MCF 10A (cell line): ENCODE data around the gene FIZ1. TPM values are rescaled to one million over a fixed set of nuclear protein-coding genes. Genes with fewer than 3 reads are reported as not detected.
A peak's percentile ranks its signal among the peaks of the same experiment; 100 is the strongest.

ENCODE experiments used
- BruUV-seq: library from RNA; stranded (reverse); fragments of 400-500 nt; replicated peaks from 2 replicates; lab custom pipeline; 2021; lab: Mats Ljungman, UMichigan
- CTCF ChIA-PET: fragments of 300-600 bp; sonication (Branson Sonifier 250); formaldehyde crosslinking; extraction: SDS; loops from one replicate; lab custom pipeline; 2021; ENCODE audit warnings: antibody characterized with exemption, inconsistent platforms; lab: Yijun Ruan, JAX
- POLR2A ChIA-PET: fragments of 300-600, 350-650 bp; sonication (Branson Sonifier 250); formaldehyde crosslinking; extraction: SDS; loops from one replicate; lab custom pipeline; 2020; ENCODE audit warnings: antibody characterized with exemption, inconsistent platforms; lab: Yijun Ruan, JAX
- DNase-seq: peaks from one replicate; pipeline ENCODE4 v3.0.0-alpha.2; 2018; ENCODE audit not compliant: unreplicated experiment
- H3K27ac Mint-ChIP-seq: one replicate; pipeline ENCODE4 v1.8.0; 2022; ENCODE audit warnings: mild to moderate bottlenecking, low read depth, mixed read lengths; ENCODE audit not compliant: unreplicated experiment
- H3K27me3 Mint-ChIP-seq: one replicate; pipeline ENCODE4 v1.8.0; 2022; ENCODE audit warnings: mixed read lengths; ENCODE audit not compliant: insufficient read depth, unreplicated experiment
- H3K36me3 Mint-ChIP-seq: one replicate; pipeline ENCODE4 v1.8.0; 2022; ENCODE audit warnings: mild to moderate bottlenecking, moderate library complexity, mixed read lengths; ENCODE audit not compliant: insufficient read depth, unreplicated experiment
- H3K4me1 Mint-ChIP-seq: one replicate; pipeline ENCODE4 v1.8.0; 2022; ENCODE audit warnings: mixed read lengths; ENCODE audit not compliant: insufficient read depth, unreplicated experiment
- H3K4me3 Mint-ChIP-seq: one replicate; pipeline ENCODE4 v1.8.0; 2022; ENCODE audit warnings: mild to moderate bottlenecking, moderate library complexity, mixed read lengths; ENCODE audit not compliant: unreplicated experiment
- H3K9me3 Mint-ChIP-seq: one replicate; pipeline ENCODE4 v1.8.0; 2022; ENCODE audit warnings: mixed read lengths; ENCODE audit not compliant: unreplicated experiment
- CTCF ChIP-seq: fragments of 200-600 bp; IDR thresholded peaks from one replicate; pipeline ENCODE4 v1.8.0; 2022; ENCODE audit warnings: antibody characterized with exemption, mild to moderate bottlenecking; ENCODE audit not compliant: unreplicated experiment
- intact Hi-C: fragments of 100-400 bp; cut with micrococcal nuclease; formaldehyde crosslinking; loops from 2 replicates; pipeline ENCODE4 v1.14.1; 2022
- total RNA-seq: library from RNA; stranded (reverse); gene quantifications from 2 replicates; pipeline ENCODE4 v1.2.3, GENCODE V29; 2022

Gene FIZ1
- total RNA-seq, 1 experiment from 2014 or later, result 16.3 TPM

- intact Hi-C loops, result no loop called here
- H3K27ac Mint-ChIP-seq, result peak overlapping the region; percentile 31
- no peaks in the 10 kb centered on the region for H3K36me3 Mint-ChIP-seq
- ChIA-PET CTCF (no interaction called here), POLR2A (interaction anchor here (0.5 kb wide), 1 partner anchor 389 kb away, joined by 3 read pairs; no protein-coding TSS in a partner anchor)
- H3K9me3 Mint-ChIP-seq, result no peaks in the 10 kb centered on the region
- TF ChIP-seq CTCF, result no peak
- peak; percentile 61 for DNase-seq
- peaks cover 14% of the 10 kb centered on the region for H3K27me3 Mint-ChIP-seq
- no TSS peak for BruUV-seq
- no peak overlapping the region for H3K4me3 Mint-ChIP-seq
- peaks cover 22% of the 10 kb centered on the region for H3K4me1 Mint-ChIP-seq
Observed at GRCh38 chr19:55549500-55550320, 49.6 kb downstream of the FIZ1 start.

GRCh38 chr19:55546822-55547614 lies 52.3 kb downstream of the FIZ1 start:
- ChIA-PET CTCF (interaction anchor here (0.6 to 1.5 kb wide), 6 partner anchors 21 to 295 kb away, joined by 3 to 7 read pairs (median 3); partner anchors contain the start of gene ZNF579), POLR2A (interaction anchor here (0.6 kb wide), 1 partner anchor 52 kb away, joined by 3 read pairs; no protein-coding TSS in a partner anchor)
- peak; percentile 59 for DNase-seq
- H3K27ac Mint-ChIP-seq, result peak overlapping the region; percentile 35
- H3K4me1 Mint-ChIP-seq, result peaks cover 13% of the 10 kb centered on the region
- BruUV-seq, result no TSS peak
- peaks cover 14% of the 10 kb centered on the region for H3K27me3 Mint-ChIP-seq
- H3K36me3 Mint-ChIP-seq, result no peaks in the 10 kb centered on the region
- no peak overlapping the region for H3K4me3 Mint-ChIP-seq
- intact Hi-C loops, result no loop called here
- peaks cover 14% of the 10 kb centered on the region for H3K9me3 Mint-ChIP-seq
- no peak for TF ChIP-seq CTCF

- Mint-ChIP-seq H3K27ac (no peak overlapping the region), H3K4me1 (peaks cover 13% of the 10 kb centered on the region), H3K27me3 (peaks cover 14% of the 10 kb centered on the region), H3K36me3 (no peaks in the 10 kb centered on the region), H3K9me3 (peaks cover 14% of the 10 kb centered on the region), H3K4me3 (no peak overlapping the region)
- intact Hi-C loops, result no loop called here
- ChIA-PET POLR2A (no interaction called here), CTCF (interaction anchor here (0.6 kb wide), 2 partner anchors 107 to 432 kb away, joined by 3 to 4 read pairs; no protein-coding TSS in a partner anchor)
- TF ChIP-seq CTCF, result no peak
- no peak for DNase-seq
- no TSS peak for BruUV-seq
Observed at GRCh38 chr19:55546011-55546410, 53.3 kb downstream of the FIZ1 start.

- CTCF ChIA-PET, result interaction anchor here (0.6 kb wide), 1 partner anchor 432 kb away, joined by 3 read pairs; no protein-coding TSS in a partner anchor
- intact Hi-C loops, result no loop called here
- peaks cover 14% of the 10 kb centered on the region for H3K9me3 Mint-ChIP-seq
- POLR2A ChIA-PET, result no interaction called here
- no peaks in the 10 kb centered on the region for H3K36me3 Mint-ChIP-seq
- TF ChIP-seq CTCF, result no peak
- H3K27ac Mint-ChIP-seq, result no peak within 1 kb of the TSS
- no TSS peak for BruUV-seq
- H3K4me1 Mint-ChIP-seq, result peaks cover 13% of the 10 kb centered on the region
- DNase-seq, result no peak
- H3K4me3 Mint-ChIP-seq, result no peak within 1 kb of the TSS
- peaks cover 14% of the 10 kb centered on the region for H3K27me3 Mint-ChIP-seq
Observed at GRCh38 chr19:55545443-55545842, 53.9 kb downstream of the FIZ1 start, which contains the start of gene SBK3. TSS of gene SBK3 (minus strand) at chr19:55545543. CDS start at chr19:55545543, 0 bp downstream.
